Fibroblast of lung (primary cell): ENCODE measurements around the gene C1QTNF1. TPM values are rescaled to one million over a fixed set of nuclear protein-coding genes. Genes with fewer than 3 reads are reported as not detected.
"Not testable (repeated sequence)": the region's sequence is repeated elsewhere in the genome, so short reads cannot be mapped to it uniquely, and the experiment has no call there.

ENCODE experiments used
- DNase-seq, 2 donors: peaks; one replicate each; pipeline versions ENCODE4 v3.0.0 to v3.0.0-alpha.2; 2010; ENCODE audit warnings: low read depth in 2 of 2
- H2AFZ ChIP-seq: 2 replicates; pipeline ENCODE4 v1.5.1; 2012; ENCODE audit warnings: low read length, control low read depth, inconsistent platforms
- H3K27ac ChIP-seq: 2 replicates; pipeline ENCODE4 v1.5.1; 2011; ENCODE audit warnings: low read length, control low read depth; ENCODE audit not compliant: insufficient read depth
- H3K27me3 ChIP-seq: 2 replicates; pipeline ENCODE4 v1.5.1; 2011; ENCODE audit warnings: mild to moderate bottlenecking, low read length; ENCODE audit not compliant: control insufficient read depth, insufficient read depth
- H3K36me3 ChIP-seq: 2 replicates; pipeline ENCODE4 v1.5.1; 2011; ENCODE audit warnings: low read length; ENCODE audit not compliant: control insufficient read depth, insufficient read depth
- H3K4me1 ChIP-seq: 2 replicates; pipeline ENCODE4 v1.5.1; 2011; ENCODE audit warnings: low read length; ENCODE audit not compliant: control insufficient read depth, insufficient read depth; ENCODE audit errors: extremely low read depth
- H3K4me2 ChIP-seq: 2 replicates; pipeline ENCODE4 v1.5.1; 2011; ENCODE audit warnings: low read length, control low read depth; ENCODE audit not compliant: insufficient read depth; ENCODE audit errors: extremely low read depth
- H3K4me3 ChIP-seq, 4 experiments: fragments of 200-600 bp in 1 of 4; sonication (generic) in 1 of 4; replicated peaks in 1 of 4; 2 replicates each; pipeline ENCODE4 v1.5.1; 2011 to 2016; ENCODE audit warnings: low read length in 4 of 4, low read depth in 3 of 4, mild to moderate bottlenecking in 3 of 4, control low read depth in 2 of 4, inconsistent platforms in 1 of 4, mixed read lengths in 1 of 4; ENCODE audit not compliant: insufficient read depth in 1 of 4; ENCODE audit errors: control extremely low read depth in 1 of 4
- H3K79me2 ChIP-seq: 2 replicates; pipeline ENCODE4 v1.5.1; 2012; ENCODE audit warnings: mild to moderate bottlenecking, low read length, inconsistent platforms; ENCODE audit not compliant: control insufficient read depth, insufficient read depth
- H3K9ac ChIP-seq: 2 replicates; pipeline ENCODE4 v1.5.1; 2011; ENCODE audit warnings: mild to moderate bottlenecking, low read length, control low read depth; ENCODE audit not compliant: insufficient read depth
- H3K9me3 ChIP-seq: 2 replicates; pipeline ENCODE4 v1.5.1; 2012; ENCODE audit warnings: low read depth, low read length; ENCODE audit not compliant: control insufficient read depth, insufficient read depth
- H4K20me1 ChIP-seq: 2 replicates; pipeline ENCODE4 v1.5.1; 2011; ENCODE audit warnings: low read length; ENCODE audit not compliant: control insufficient read depth, insufficient read depth; ENCODE audit errors: extremely low read depth
- CTCF ChIP-seq, 2 donors: IDR thresholded peaks in 1 of 2; conservative IDR thresholded peaks in 1 of 2; 1 replicate in 1 of 2; 2 replicates in 1 of 2; pipeline ENCODE4 v1.5.1; 2011 to 2012; ENCODE audit warnings: low read length in 2 of 2, control low read depth in 1 of 2, inconsistent platforms in 1 of 2, low read depth in 1 of 2, mild to moderate bottlenecking in 1 of 2
- EZH2 ChIP-seq: IDR thresholded peaks from 2 replicates; pipeline ENCODE4 v1.5.1; 2012; ENCODE audit warnings: low read length, control low read depth, mild to moderate bottlenecking; ENCODE audit errors: missing control alignments
- polyA plus RNA-seq, 2 donors: library from polyadenylated mRNA; depleted of rRNA in 1 of 2; stranded (reverse) in 1 of 2; unstranded in 1 of 2; fragments of >200 nt; gene quantifications; 2 replicates each; pipeline ENCODE4 v1.2.1, GENCODE V29; 2011 to 2012; ENCODE audit warnings: missing spikeins in 1 of 2
- total RNA-seq: library from RNA; depleted of rRNA; stranded (reverse); fragments of >200 nt; gene quantifications from 2 replicates; pipeline ENCODE4 v1.2.1, GENCODE V29; 2014

Gene C1QTNF1
- total and polyA plus RNA-seq, 2 donors (not counting 1 experiment from before 2014, with no cell fraction given): 15.0 to 45.2 TPM

GRCh38 chr17:79073706-79074088 lies 49.7 kb downstream of the C1QTNF1 start:
- no peaks in the 10 kb centered on the region for H3K9me3 ChIP-seq
- H3K4me3 ChIP-seq: no peak overlapping the region
- no peak overlapping the region for H3K9ac ChIP-seq
- H3K79me2 ChIP-seq: no peaks in the 10 kb centered on the region
- DNase-seq: no peak
- H3K36me3 ChIP-seq: no peaks in the 10 kb centered on the region
- no peaks in the 10 kb centered on the region for H3K27me3 ChIP-seq
- H2AFZ ChIP-seq: no peak overlapping the region
- H4K20me1 ChIP-seq: no peaks in the 10 kb centered on the region
- no peak for TF ChIP-seq CTCF (conservative IDR thresholded peaks at IDR 0.05 in 1 of 2, IDR thresholded peaks at IDR 0.05 in 1 of 2; ENCODE audit: low read depth in 1 of 2, low read length in 2 of 2)
- no peak for TF ChIP-seq EZH2
- H3K27ac ChIP-seq: no peak overlapping the region
- no peaks in the 10 kb centered on the region for H3K4me1 ChIP-seq
- H3K4me2 ChIP-seq: no peak overlapping the region

GRCh38 chr17:79074121-79074648 lies 50.2 kb downstream of the C1QTNF1 start:
- H4K20me1 ChIP-seq: not testable (repeated sequence)

DNA sequence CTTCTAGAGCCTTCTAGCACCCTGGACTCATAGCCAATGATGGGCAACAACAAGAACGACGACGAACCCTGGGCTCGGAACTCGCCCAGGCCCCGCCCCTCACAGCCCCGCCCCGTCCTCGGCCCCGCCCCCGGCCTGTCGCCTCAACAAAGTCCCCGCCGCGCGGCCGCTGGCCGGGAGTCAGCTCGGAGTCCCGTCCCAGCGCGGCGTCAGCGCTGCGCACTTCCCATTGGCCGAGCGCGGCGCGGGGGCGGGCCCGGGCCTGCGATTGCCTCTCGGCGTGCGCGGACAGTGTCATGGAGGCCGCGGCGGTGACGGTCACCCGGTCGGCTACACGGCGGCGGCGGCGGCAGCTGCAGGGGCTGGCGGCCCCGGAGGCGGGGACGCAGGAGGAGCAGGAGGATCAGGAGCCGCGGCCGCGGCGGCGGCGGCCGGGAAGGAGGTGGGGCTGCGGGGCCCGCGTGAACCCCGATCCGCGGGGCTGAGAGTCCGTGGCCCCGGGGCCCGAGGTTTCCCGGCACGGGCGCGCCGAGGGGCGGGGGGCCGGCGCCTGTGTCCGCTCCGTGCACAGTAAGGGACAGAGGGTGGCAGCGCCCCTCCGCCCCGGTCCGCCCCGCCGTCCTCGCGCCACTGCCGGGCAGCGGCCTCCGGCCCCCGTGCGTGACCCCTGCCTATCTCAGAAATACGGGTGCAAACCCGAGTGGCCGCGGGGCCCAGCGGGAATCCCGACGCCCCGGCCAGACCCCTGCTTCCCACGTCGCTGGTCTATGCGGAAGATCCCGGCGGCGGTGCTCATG lies 50.9 kb downstream of the C1QTNF1 start, which contains the start of gene ENGASE:
Gene ENGASE (plus strand): TSS at position 176 of the 797 bp plus-strand sequence. CDS start 121 bp downstream, at position 297.
- peak; percentile 83 to 88 for DNase-seq
- Histone ChIP-seq H3K79me2 (no peaks in the 10 kb centered on the region), H3K4me2 (peak within 1 kb of the TSS; percentile 87), H2AFZ (peak within 1 kb of the TSS; percentile 50), H4K20me1 (no peaks in the 10 kb centered on the region), H3K4me1 (no peaks in the 10 kb centered on the region), H3K9me3 (no peaks in the 10 kb centered on the region), H3K9ac (peak within 1 kb of the TSS; percentile 68), H3K4me3 (peak within 1 kb of the TSS; percentile 57 to 71 (median 68)), H3K27ac (peak within 1 kb of the TSS; percentile 49), H3K27me3 (no peaks in the 10 kb centered on the region), H3K36me3 (peaks cover 2% of the 10 kb centered on the region)
- TF ChIP-seq CTCF (conservative IDR thresholded peaks at IDR 0.05 in 1 of 2, IDR thresholded peaks at IDR 0.05 in 1 of 2; ENCODE audit: low read depth in 1 of 2, low read length in 2 of 2): no peak
- TF ChIP-seq EZH2: no peak

More at GRCh38 chr17:79074121-79074648, 50.2 kb downstream of the C1QTNF1 start:
- not testable (repeated sequence) for H3K9me3 ChIP-seq, H3K27me3 ChIP-seq, H3K4me1 ChIP-seq, H3K27ac ChIP-seq, H3K36me3 ChIP-seq, H3K9ac ChIP-seq, DNase-seq, H3K79me2 ChIP-seq
- peak overlapping the region; percentile 50 for H2AFZ ChIP-seq
- peak overlapping the region in 2 of 4 experiments; percentile 55 to 71 for H3K4me3 ChIP-seq
- peak overlapping the region; percentile 11 for H3K4me2 ChIP-seq
